ENCODE results near the gene ERC1.

DNA sequence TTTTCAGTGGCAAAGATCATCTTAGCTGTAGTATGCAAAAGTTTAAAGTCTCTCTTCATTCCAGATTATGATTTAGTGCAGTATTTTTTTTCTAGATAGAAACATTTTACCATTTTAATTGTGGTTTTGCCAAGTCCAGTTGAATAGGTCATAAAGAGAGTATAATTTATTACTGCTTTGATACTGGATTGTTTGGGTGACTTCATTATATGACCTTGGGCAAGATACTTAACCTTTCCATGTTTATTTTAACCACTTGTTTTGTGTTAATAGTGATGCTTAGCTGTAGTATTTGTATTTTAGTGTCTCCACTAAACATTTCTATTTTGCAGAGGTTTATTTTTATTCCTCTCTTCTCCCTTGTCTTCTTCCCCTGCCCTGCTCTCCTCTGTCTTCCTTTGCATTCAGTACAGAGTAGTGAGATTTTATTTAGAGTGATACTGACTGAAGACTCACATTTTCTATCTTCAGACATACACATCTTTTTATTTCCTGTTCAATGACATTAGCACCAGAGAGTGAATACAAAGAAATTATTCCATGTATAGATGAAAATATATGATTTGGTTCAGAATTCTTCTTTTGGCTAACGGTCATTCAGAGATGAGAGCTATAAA lies 215.2 kb downstream of the ERC1 start:
- TF ChIP-seq POLR2AphosphoS5 (IDR thresholded peaks at IDR 0.05; ENCODE audit: borderline replicate concordance, low read depth, low read length) (no peak), EZH2 (IDR thresholded peaks at IDR 0.05) (no peak), FOXP2 (optimal IDR thresholded peaks at IDR 0.05; ENCODE audit: control extremely low read depth, extremely low read length, insufficient read depth) (no peak)
